KMS-11 (cell line): ENCODE data around the gene CD81.

ENCODE experiments used
- H2AFZ ChIP-seq: fragments of 200-600 bp; sonication (generic); 2 replicates; pipeline ENCODE4 v1.6.1; 2016; ENCODE audit warnings: antibody characterized with exemption, mixed run types, low read depth
- H3K27ac ChIP-seq: fragments of 200-600 bp; sonication (generic); 2 replicates; pipeline ENCODE4 v1.6.1; 2016; ENCODE audit warnings: mild to moderate bottlenecking, mixed run types
- H3K27me3 ChIP-seq: fragments of 200-600 bp; sonication (generic); 2 replicates; pipeline ENCODE4 v1.6.1; 2017; ENCODE audit warnings: mild to moderate bottlenecking, low read depth, mixed run types, moderate library complexity; ENCODE audit not compliant: insufficient read depth
- H3K36me3 ChIP-seq: fragments of 200-600 bp; sonication (generic); 2 replicates; pipeline ENCODE4 v1.6.1; 2017; ENCODE audit warnings: mild to moderate bottlenecking, mixed run types; ENCODE audit not compliant: insufficient read depth
- H3K4me1 ChIP-seq: fragments of 200-600 bp; sonication (generic); 2 replicates; pipeline ENCODE4 v1.6.1; 2016; ENCODE audit warnings: mild to moderate bottlenecking, low read depth, mixed run types; ENCODE audit not compliant: poor library complexity, severe bottlenecking
- H3K4me2 ChIP-seq: fragments of 200-600 bp; sonication (generic); 2 replicates; pipeline ENCODE4 v1.7.0; 2016; ENCODE audit warnings: mild to moderate bottlenecking, mixed run types
- H3K4me3 ChIP-seq: fragments of 200-600 bp; sonication (generic); IDR thresholded peaks from 2 replicates; pipeline ENCODE4 v1.6.1; 2017; ENCODE audit warnings: low read depth, low read length, mixed read lengths; ENCODE audit not compliant: insufficient read depth
- H3K79me2 ChIP-seq: fragments of 200-600 bp; sonication (generic); 2 replicates; pipeline ENCODE4 v1.6.1; 2016; ENCODE audit warnings: low read depth, mixed run types; ENCODE audit not compliant: insufficient read depth
- H3K9ac ChIP-seq: fragments of 200-600 bp; sonication (generic); 2 replicates; pipeline ENCODE4 v1.6.1; 2016; ENCODE audit warnings: mild to moderate bottlenecking, mixed run types
- H4K20me1 ChIP-seq: fragments of 200-600 bp; sonication (generic); 2 replicates; pipeline ENCODE4 v1.6.1; 2016; ENCODE audit warnings: mild to moderate bottlenecking, mixed run types; ENCODE audit not compliant: insufficient read depth
- TF ChIP-seq, protein P1 (sequence below): fragments of 200-600 bp; sonication (generic); conservative IDR thresholded peaks from 2 replicates; pipeline ENCODE4 v1.6.1; 2017; ENCODE audit warnings: low read depth, mild to moderate bottlenecking, antibody characterized with exemption, low read length, moderate library complexity, mixed read lengths

The CD81 gene

DNA sequence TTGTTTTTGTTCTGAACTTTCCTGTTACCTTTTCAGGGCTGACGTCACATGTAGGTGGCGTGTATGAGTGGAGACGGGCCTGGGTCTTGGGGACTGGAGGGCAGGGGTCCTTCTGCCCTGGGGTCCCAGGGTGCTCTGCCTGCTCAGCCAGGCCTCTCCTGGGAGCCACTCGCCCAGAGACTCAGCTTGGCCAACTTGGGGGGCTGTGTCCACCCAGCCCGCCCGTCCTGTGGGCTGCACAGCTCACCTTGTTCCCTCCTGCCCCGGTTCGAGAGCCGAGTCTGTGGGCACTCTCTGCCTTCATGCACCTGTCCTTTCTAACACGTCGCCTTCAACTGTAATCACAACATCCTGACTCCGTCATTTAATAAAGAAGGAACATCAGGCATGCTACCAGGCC, 19.9 kb downstream of the CD81 start:
- H3K4me1 ChIP-seq: peaks cover 6% of the 10 kb centered on the region

DNA sequence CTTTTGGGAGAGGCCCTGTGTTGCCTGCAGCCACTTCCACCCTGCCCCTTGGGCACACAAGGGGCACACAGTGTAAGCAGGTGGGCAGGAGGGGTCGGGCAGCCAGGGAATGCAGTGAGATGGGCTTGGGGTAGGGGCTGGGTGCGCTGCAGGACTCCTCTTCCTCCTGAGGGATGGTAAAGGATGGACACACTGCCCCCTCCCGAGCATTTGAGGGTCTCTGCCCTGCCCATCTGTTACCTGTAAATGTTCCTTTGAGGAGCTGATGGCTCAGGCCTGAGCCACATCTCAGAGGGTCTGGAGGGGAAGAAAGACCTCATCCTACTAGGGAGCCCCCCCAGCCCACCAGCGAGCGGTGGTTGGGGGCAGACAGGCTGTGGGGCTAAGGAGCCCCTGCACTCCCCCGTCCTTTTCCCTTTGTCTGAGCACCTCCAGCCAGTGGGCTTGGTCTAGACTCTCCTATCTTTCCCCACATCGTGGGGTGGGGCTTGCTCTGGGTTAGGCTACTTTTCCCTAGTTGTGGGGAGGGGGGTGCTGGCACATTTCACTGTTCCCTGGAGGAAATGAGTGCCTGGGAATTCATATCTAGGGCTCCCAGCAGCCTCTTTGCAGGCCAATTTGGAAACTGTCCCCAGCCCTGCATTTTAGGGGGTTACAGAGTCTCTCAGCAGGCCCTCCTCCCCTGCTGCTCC, 21.7 kb downstream of the CD81 start:
- TF ChIP-seq, protein P1, sequence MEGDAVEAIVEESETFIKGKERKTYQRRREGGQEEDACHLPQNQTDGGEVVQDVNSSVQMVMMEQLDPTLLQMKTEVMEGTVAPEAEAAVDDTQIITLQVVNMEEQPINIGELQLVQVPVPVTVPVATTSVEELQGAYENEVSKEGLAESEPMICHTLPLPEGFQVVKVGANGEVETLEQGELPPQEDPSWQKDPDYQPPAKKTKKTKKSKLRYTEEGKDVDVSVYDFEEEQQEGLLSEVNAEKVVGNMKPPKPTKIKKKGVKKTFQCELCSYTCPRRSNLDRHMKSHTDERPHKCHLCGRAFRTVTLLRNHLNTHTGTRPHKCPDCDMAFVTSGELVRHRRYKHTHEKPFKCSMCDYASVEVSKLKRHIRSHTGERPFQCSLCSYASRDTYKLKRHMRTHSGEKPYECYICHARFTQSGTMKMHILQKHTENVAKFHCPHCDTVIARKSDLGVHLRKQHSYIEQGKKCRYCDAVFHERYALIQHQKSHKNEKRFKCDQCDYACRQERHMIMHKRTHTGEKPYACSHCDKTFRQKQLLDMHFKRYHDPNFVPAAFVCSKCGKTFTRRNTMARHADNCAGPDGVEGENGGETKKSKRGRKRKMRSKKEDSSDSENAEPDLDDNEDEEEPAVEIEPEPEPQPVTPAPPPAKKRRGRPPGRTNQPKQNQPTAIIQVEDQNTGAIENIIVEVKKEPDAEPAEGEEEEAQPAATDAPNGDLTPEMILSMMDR: no peak
- no peaks in the 10 kb centered on the region for H3K27me3 ChIP-seq
- H4K20me1 ChIP-seq: no peaks in the 10 kb centered on the region
- H2AFZ ChIP-seq: no peak overlapping the region
- H3K79me2 ChIP-seq: peaks cover 17% of the 10 kb centered on the region; the same call in 1 of the 2 replicates
- no peak overlapping the region for H3K9ac ChIP-seq
- H3K4me2 ChIP-seq: peak overlapping the region; percentile 98
- no peaks in the 10 kb centered on the region for H3K36me3 ChIP-seq
- peaks cover 6% of the 10 kb centered on the region for H3K4me1 ChIP-seq
- 0 out of 2 replicates have a peak overlapping the region, but pooled peaks have one; percentile 61 for H3K27ac ChIP-seq
- H3K4me3 ChIP-seq: no peak overlapping the region

More for the DNA sequence above, 19.9 kb downstream of the CD81 start:
- TF ChIP-seq, protein P1: no peak
- Histone ChIP-seq H2AFZ (no peak overlapping the region), H4K20me1 (no peaks in the 10 kb centered on the region), H3K36me3 (no peaks in the 10 kb centered on the region), H3K9ac (no peak overlapping the region), H3K4me2 (no peak overlapping the region), H3K79me2 (peaks cover 14% of the 10 kb centered on the region; the same call in 1 of the 2 replicates), H3K27ac (no peak overlapping the region), H3K4me3 (no peak overlapping the region), H3K27me3 (no peaks in the 10 kb centered on the region)

DNA sequence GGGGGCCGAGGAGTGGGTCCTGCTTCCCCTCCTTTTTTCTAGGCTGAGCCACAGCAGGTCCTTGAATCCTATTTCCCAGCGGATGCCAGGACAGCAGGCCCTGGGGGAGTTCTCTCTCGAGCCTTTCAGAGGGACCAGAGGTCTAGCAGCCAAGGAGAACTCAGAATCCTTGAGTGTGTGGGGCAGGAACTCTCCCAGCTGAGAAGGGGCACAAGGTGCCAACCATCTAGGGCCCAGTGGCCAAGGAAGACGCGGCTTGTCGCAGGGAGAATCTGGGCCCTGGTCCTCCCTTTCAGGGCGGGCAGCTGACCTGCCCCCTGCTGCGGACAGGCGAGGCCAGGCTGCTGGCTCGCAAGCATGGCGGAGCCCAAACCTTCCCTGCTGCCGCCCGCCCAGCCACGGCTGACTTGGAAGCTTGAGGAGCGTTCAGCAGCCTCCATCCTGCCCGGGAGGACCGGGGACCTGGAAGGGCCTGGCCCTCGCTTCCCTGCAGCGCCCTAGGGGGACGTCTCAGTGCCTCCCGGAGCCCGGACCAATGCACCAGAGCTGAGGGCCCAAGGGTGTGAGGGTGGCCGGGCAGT, 22.5 kb downstream of the CD81 start:
- Histone ChIP-seq H3K9ac (peak overlapping the region; percentile 72), H3K27me3 (no peaks in the 10 kb centered on the region), H4K20me1 (no peaks in the 10 kb centered on the region), H3K4me3 (no peak overlapping the region), H3K79me2 (peaks cover 17% of the 10 kb centered on the region; the same call in 1 of the 2 replicates), H3K4me2 (peak overlapping the region; percentile 98), H3K36me3 (no peaks in the 10 kb centered on the region), H3K4me1 (peaks cover 6% of the 10 kb centered on the region), H3K27ac (peak overlapping the region; percentile 61), H2AFZ (peak overlapping the region; percentile 52; the same call in 1 of the 2 replicates)
- TF ChIP-seq, protein P1: no peak

DNA sequence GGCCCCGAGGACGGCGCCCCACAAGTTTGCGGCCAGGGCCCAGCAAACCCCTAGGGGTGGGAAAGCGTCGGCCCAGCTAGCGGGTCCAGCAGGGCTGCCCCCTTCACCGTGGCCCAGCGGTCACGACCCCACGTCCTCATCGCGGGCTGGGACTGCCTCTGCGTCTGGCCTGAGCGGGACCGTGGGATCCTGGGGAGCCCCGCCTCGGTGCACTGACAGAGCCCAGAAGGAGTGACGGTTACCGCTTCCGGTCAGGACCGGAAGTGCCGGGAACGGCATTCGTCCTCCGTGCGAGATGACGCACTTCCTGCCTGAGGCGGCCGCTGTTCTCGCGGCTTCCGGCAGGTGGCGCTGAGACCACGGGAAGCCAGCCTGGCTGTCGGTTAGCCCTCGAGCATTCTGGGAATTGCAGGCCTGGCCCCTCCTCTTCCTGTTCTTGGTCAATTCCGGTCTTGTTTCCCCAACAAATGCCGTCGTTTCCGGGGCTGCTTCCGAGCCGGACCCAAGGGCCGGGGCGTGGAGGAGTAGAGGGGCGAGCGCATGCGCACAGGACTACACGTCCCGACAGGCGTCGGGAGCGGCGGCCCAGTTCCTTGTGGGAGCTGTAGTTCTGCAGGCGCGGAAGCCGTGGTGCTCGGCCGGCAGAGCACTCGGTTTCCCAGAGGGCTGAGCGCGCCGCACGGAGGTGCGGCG, 23.1 kb downstream of the CD81 start, which contains the start of gene TSSC4:
Gene TSSC4, plus strand, starts transcription at position 682 of the 693 bp plus-strand sequence. CDS start 1,884 bp downstream, outside the sequence.
- Histone ChIP-seq H2AFZ (peak within 1 kb of the TSS; percentile 52; the same call in 1 of the 2 replicates), H4K20me1 (no peaks in the 10 kb centered on the region), H3K4me1 (peaks cover 6% of the 10 kb centered on the region), H3K79me2 (peaks cover 17% of the 10 kb centered on the region; the same call in 1 of the 2 replicates), H3K27me3 (no peaks in the 10 kb centered on the region), H3K4me3 (no peak within 1 kb of the TSS), H3K27ac (peak within 1 kb of the TSS; percentile 61), H3K36me3 (no peaks in the 10 kb centered on the region), H3K9ac (peak within 1 kb of the TSS; percentile 74), H3K4me2 (peak within 1 kb of the TSS; percentile 98)
- TF ChIP-seq, protein P1: peak; percentile 67
